BE2C (cell line): ENCODE measurements around the gene SAFB.

ENCODE experiments used
- DNase-seq: peaks from one replicate; pipeline ENCODE4 v3.0.0-alpha.2; 2020
- H3K27me3 ChIP-seq: fragments of 250-450 bp; sonication (Bioruptor Pico); 2 replicates; pipeline ENCODE4 v1.5.1; 2020; ENCODE audit warnings: mild to moderate bottlenecking
- H3K36me3 ChIP-seq: fragments of 250-450 bp; sonication (Bioruptor Pico); 2 replicates; pipeline ENCODE4 v1.5.1; 2020; ENCODE audit warnings: mild to moderate bottlenecking
- H3K4me1 ChIP-seq: fragments of 250-450 bp; sonication (Bioruptor Pico); 2 replicates; pipeline ENCODE4 v1.5.1; 2020
- H3K4me3 ChIP-seq: 2 replicates; pipeline ENCODE4 v1.5.1; 2011; ENCODE audit warnings: low read depth, low read length
- H3K9me3 ChIP-seq: fragments of 250-450 bp; sonication (Bioruptor Pico); 2 replicates; pipeline ENCODE4 v1.5.1; 2020
- TF ChIP-seq, protein P1 (sequence below): IDR thresholded peaks from 2 replicates; pipeline ENCODE4 v1.5.1; 2012; ENCODE audit warnings: mild to moderate bottlenecking, low read depth, low read length

The SAFB gene

GRCh38 chr19:5612891-5613865 is 9.7 kb upstream of the SAFB start:
- Histone ChIP-seq H3K27me3 (no peaks in the 10 kb centered on the region), H3K36me3 (peaks cover 89% of the 10 kb centered on the region), H3K9me3 (no peaks in the 10 kb centered on the region), H3K4me1 (no peaks in the 10 kb centered on the region; the same call in 1 of the 2 replicates), H3K4me3 (no peak overlapping the region)
- TF ChIP-seq, protein P1, sequence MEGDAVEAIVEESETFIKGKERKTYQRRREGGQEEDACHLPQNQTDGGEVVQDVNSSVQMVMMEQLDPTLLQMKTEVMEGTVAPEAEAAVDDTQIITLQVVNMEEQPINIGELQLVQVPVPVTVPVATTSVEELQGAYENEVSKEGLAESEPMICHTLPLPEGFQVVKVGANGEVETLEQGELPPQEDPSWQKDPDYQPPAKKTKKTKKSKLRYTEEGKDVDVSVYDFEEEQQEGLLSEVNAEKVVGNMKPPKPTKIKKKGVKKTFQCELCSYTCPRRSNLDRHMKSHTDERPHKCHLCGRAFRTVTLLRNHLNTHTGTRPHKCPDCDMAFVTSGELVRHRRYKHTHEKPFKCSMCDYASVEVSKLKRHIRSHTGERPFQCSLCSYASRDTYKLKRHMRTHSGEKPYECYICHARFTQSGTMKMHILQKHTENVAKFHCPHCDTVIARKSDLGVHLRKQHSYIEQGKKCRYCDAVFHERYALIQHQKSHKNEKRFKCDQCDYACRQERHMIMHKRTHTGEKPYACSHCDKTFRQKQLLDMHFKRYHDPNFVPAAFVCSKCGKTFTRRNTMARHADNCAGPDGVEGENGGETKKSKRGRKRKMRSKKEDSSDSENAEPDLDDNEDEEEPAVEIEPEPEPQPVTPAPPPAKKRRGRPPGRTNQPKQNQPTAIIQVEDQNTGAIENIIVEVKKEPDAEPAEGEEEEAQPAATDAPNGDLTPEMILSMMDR = no peak
- DNase-seq = no peak

DNA sequence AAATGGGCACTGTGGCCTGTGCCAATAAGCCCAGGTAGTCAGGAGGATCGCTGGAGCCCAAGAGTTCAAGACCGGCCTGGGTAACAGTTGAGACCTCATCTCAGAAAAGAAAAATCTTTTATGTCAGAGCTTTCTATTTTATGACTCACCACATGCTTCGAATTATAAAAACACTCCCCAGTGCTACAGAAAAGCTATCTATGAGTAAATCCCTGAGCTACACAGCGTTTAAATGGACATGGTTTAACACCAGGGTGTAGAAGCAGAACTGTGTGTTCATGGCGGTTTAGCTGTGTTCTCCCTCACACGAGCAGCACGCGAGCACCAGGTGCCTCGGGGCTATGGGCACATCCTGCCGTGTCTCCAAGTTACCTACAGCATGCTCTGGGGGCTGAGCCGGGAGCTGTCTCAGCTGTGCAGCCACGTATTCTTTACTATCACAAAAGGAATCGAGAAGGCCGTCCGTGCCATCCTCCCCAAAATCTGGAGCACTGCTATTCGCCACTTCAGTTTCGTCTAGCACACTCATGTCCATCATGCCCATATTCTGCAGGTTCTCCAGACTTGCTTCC is 7.0 kb upstream of the SAFB start:
- H3K4me1 ChIP-seq = no peaks in the 10 kb centered on the region; the same call in 1 of the 2 replicates
- no peaks in the 10 kb centered on the region for H3K27me3 ChIP-seq
- TF ChIP-seq, protein P1 = no peak
- peaks cover 86% of the 10 kb centered on the region for H3K36me3 ChIP-seq
- H3K4me3 ChIP-seq = no peak overlapping the region
- DNase-seq = no peak
- H3K9me3 ChIP-seq = no peaks in the 10 kb centered on the region

GRCh38 chr19:5617080-5617479 is 5.8 kb upstream of the SAFB start:
- H3K9me3 ChIP-seq = no peaks in the 10 kb centered on the region
- H3K4me1 ChIP-seq = no peaks in the 10 kb centered on the region; the same call in 1 of the 2 replicates
- TF ChIP-seq, protein P1 = no peak
- H3K4me3 ChIP-seq = no peak overlapping the region
- DNase-seq = no peak
- H3K36me3 ChIP-seq = peaks cover 87% of the 10 kb centered on the region
- H3K27me3 ChIP-seq = no peaks in the 10 kb centered on the region

- Histone ChIP-seq H3K36me3 (peaks cover 72% of the 10 kb centered on the region), H3K27me3 (no peaks in the 10 kb centered on the region), H3K4me3 (no peak overlapping the region), H3K9me3 (no peaks in the 10 kb centered on the region), H3K4me1 (no peaks in the 10 kb centered on the region; the same call in 1 of the 2 replicates)
- DNase-seq = no peak
- TF ChIP-seq, protein P1 = no peak
Measured at GRCh38 chr19:5618591-5618990, 4.3 kb upstream of the SAFB start.

- peaks cover 65% of the 10 kb centered on the region for H3K36me3 ChIP-seq
- H3K27me3 ChIP-seq = no peaks in the 10 kb centered on the region
- TF ChIP-seq, protein P1 = no peak
- peak overlapping the region; percentile 100 for H3K4me3 ChIP-seq
- no peak for DNase-seq
- no peaks in the 10 kb centered on the region; the same call in 1 of the 2 replicates for H3K4me1 ChIP-seq
- no peaks in the 10 kb centered on the region for H3K9me3 ChIP-seq
Measured at GRCh38 chr19:5619946-5620345, 2.9 kb upstream of the SAFB start.
